T-helper 1 cell treated with Interleukin-12 subunit alpha and Interleukin-12 subunit beta and Interleukin-4 antibody, amounts not matched to agents 30 ng/mL and 1 ng/mL, for 36 hours (primary cell): ENCODE data around the gene KCNAB3. TPM values are rescaled to one million over a fixed set of nuclear protein-coding genes. Genes with fewer than 3 reads are reported as not detected.

Experiments
- intact Hi-C: fragments of 100-400 bp; cut with micrococcal nuclease; formaldehyde crosslinking; loops from one replicate; pipeline ENCODE4 v1.15.1; 2024
- total RNA-seq: library from RNA; stranded (reverse); gene quantifications from 2 replicates; pipeline ENCODE4 v1.2.3, GENCODE V29; 2022

Gene KCNAB3
- total RNA-seq, 1 donor from 2014 or later, result 9.8 TPM

- intact Hi-C loops, result no loop called here
These were observed 48.2 kb downstream of the KCNAB3 start for GRCh38 chr17:7881276-7882054.

GRCh38 chr17:7880076-7880868 is 49.4 kb downstream of the KCNAB3 start:
- intact Hi-C loops, result no loop called here

- intact Hi-C loops, result no loop called here
These were observed 51.4 kb downstream of the KCNAB3 start for GRCh38 chr17:7878234-7878633.

- intact Hi-C loops, result no loop called here
These were observed 53.8 kb downstream of the KCNAB3 start for GRCh38 chr17:7875804-7876370.

GRCh38 chr17:7873051-7873450 is 56.6 kb downstream of the KCNAB3 start:
- intact Hi-C loops, result no loop called here

Other genes with a start within 250 kb of the KCNAB3 start
- 207 and 218 TPM in 2 replicates for gene TP53, start 242.4 kb downstream of the KCNAB3 start, total RNA-seq
- 19.7 and 23.9 TPM in 2 replicates for gene WRAP53, start 241.4 kb downstream of the KCNAB3 start, total RNA-seq
- 0.05 TPM in 1 of 2 replicates, not detected in the other for gene EFNB3, start 224.7 kb downstream of the KCNAB3 start, total RNA-seq
- not detected in 2 replicates for gene DNAH2, start 212.1 kb downstream of the KCNAB3 start, total RNA-seq
- 35.5 and 39.7 TPM in 2 replicates for gene KDM6B, start 95.6 kb downstream of the KCNAB3 start, total RNA-seq
- 1.6 TPM in 2 replicates for gene TMEM88, start 74.8 kb downstream of the KCNAB3 start, total RNA-seq
- 51.5 and 59.9 TPM in 2 replicates for gene NAA38, start 72.3 kb downstream of the KCNAB3 start, total RNA-seq
- gene CYB5D1, start 71.9 kb downstream of the KCNAB3 start, total RNA-seq, result 7.0 and 7.9 TPM in 2 replicates
- gene CHD3, start 41.1 kb downstream of the KCNAB3 start, total RNA-seq, result 142 and 145 TPM in 2 replicates
- 2.9 and 3.9 TPM in 2 replicates for gene RNF227, start 13.6 kb downstream of the KCNAB3 start, total RNA-seq
- gene TRAPPC1, start 2.1 kb upstream of the KCNAB3 start, total RNA-seq, result 194 and 203 TPM in 2 replicates
- gene CNTROB, start 2.4 kb upstream of the KCNAB3 start, total RNA-seq, result 40.5 and 47.0 TPM in 2 replicates
- gene GUCY2D, start 72.8 kb upstream of the KCNAB3 start, total RNA-seq, result not detected in 2 replicates
- not detected in 2 replicates for gene ALOX15B, start 109.2 kb upstream of the KCNAB3 start, total RNA-seq
- gene ALOX12B, start 157.9 kb upstream of the KCNAB3 start, total RNA-seq, result 0.29 TPM in 1 of 2 replicates, not detected in the other
- not detected in 2 replicates for gene ALOXE3, start 188.7 kb upstream of the KCNAB3 start, total RNA-seq
- gene HES7, start 194.2 kb upstream of the KCNAB3 start, total RNA-seq, result 0.12 and 1.2 TPM in 2 replicates
- gene PER1, start 222.5 kb upstream of the KCNAB3 start, total RNA-seq, result 33.5 and 34.8 TPM in 2 replicates
- 80.1 and 84.3 TPM in 2 replicates for gene VAMP2, start 233.1 kb upstream of the KCNAB3 start, total RNA-seq
- gene TMEM107, start 246.5 kb upstream of the KCNAB3 start, total RNA-seq, result 22.9 and 26.9 TPM in 2 replicates